GM23338 (cell line): Measurements from ENCODE around the gene USP31. TPM values are rescaled to one million over a fixed set of nuclear protein-coding genes. Genes with fewer than 3 reads are reported as not detected.

Experiments used
- ATAC-seq: fragments of 200-7000 bp; cut with Tn5 transposase; 3 replicates; pipeline ENCODE4 v1.9.1; 2020
- DNase-seq: peaks from one replicate; pipeline ENCODE4 v3.0.0-alpha.2; 2015; ENCODE audit warnings: low spot score
- H2AFZ ChIP-seq: fragments of 200-600 bp; sonication (generic); 2 replicates; pipeline ENCODE4 v1.8.0; 2016; ENCODE audit warnings: antibody characterized with exemption, mild to moderate bottlenecking, moderate library complexity
- H3F3A ChIP-seq: fragments of 200-600 bp; sonication (generic); replicated peaks from 2 replicates; pipeline ENCODE4 v1.8.0; 2017; ENCODE audit warnings: antibody characterized with exemption, mixed run types, low read depth
- H3K27ac ChIP-seq: fragments of 200-600 bp; sonication (generic); 2 replicates; pipeline ENCODE4 v1.6.1; 2016; ENCODE audit warnings: low read depth
- H3K27me3 ChIP-seq: fragments of 200-600 bp; sonication (generic); 2 replicates; pipeline ENCODE4 v1.8.0; 2016; ENCODE audit warnings: mild to moderate bottlenecking, mixed run types, moderate library complexity; ENCODE audit not compliant: insufficient read depth
- H3K36me3 ChIP-seq: fragments of 200-600 bp; sonication (generic); 2 replicates; pipeline ENCODE4 v1.8.0; 2016; ENCODE audit warnings: mild to moderate bottlenecking; ENCODE audit not compliant: insufficient read depth
- H3K4me1 ChIP-seq: fragments of 200-600 bp; sonication (generic); 2 replicates; pipeline ENCODE4 v1.8.0; 2016; ENCODE audit warnings: mild to moderate bottlenecking, moderate library complexity; ENCODE audit not compliant: insufficient read depth
- H3K4me2 ChIP-seq: fragments of 200-600 bp; sonication (generic); 2 replicates; pipeline ENCODE4 v1.7.1; 2017; ENCODE audit warnings: mixed run types
- H3K4me3 ChIP-seq: fragments of 200-600 bp; sonication (generic); 2 replicates; pipeline ENCODE4 v1.6.1; 2016; ENCODE audit warnings: mixed run types
- H3K79me2 ChIP-seq: fragments of 200-600 bp; sonication (generic); replicated peaks from 2 replicates; pipeline ENCODE4 v1.8.0; 2017; ENCODE audit warnings: mild to moderate bottlenecking; ENCODE audit not compliant: insufficient read depth
- H3K9me2 ChIP-seq: fragments of 200-600 bp; sonication (generic); 2 replicates; pipeline ENCODE4 v1.8.0; 2017; ENCODE audit not compliant: insufficient read depth
- H4K20me1 ChIP-seq: fragments of 200-600 bp; sonication (generic); replicated peaks from 2 replicates; pipeline ENCODE4 v1.8.0; 2017; ENCODE audit warnings: mild to moderate bottlenecking; ENCODE audit not compliant: insufficient read depth
- H3K27ac Mint-ChIP-seq: 2 replicates; pipeline ENCODE4 v1.8.0; 2020; ENCODE audit warnings: inconsistent platforms, mild to moderate bottlenecking, moderate library complexity, mixed read lengths
- H3K27me3 Mint-ChIP-seq: 3 replicates; pipeline ENCODE4 v1.8.0; 2022; ENCODE audit warnings: low read depth, mild to moderate bottlenecking, moderate library complexity, mixed read lengths, inconsistent platforms; ENCODE audit not compliant: insufficient read depth, poor library complexity
- H3K36me3 Mint-ChIP-seq: 3 replicates; pipeline ENCODE4 v1.8.0; 2021; ENCODE audit warnings: low read depth, mild to moderate bottlenecking, inconsistent platforms, moderate library complexity, mixed read lengths
- H3K4me1 Mint-ChIP-seq: 3 replicates; pipeline ENCODE4 v1.8.0; 2020; ENCODE audit warnings: mild to moderate bottlenecking, inconsistent platforms, mixed read lengths
- H3K4me3 Mint-ChIP-seq: 3 replicates; pipeline ENCODE4 v1.8.0; 2021; ENCODE audit warnings: moderate library complexity, mild to moderate bottlenecking, inconsistent platforms, mixed read lengths
- H3K9me3 Mint-ChIP-seq: 3 replicates; pipeline ENCODE4 v1.8.0; 2020; ENCODE audit warnings: moderate library complexity, mild to moderate bottlenecking, inconsistent platforms, mixed read lengths
- CREB1 ChIP-seq: fragments of 250-450 bp; sonication (Bioruptor Pico); IDR thresholded peaks from 2 replicates; pipeline ENCODE4 v1.5.0; 2020; ENCODE audit warnings: low read depth, mild to moderate bottlenecking, moderate library complexity
- CTCF ChIP-seq, 2 experiments: fragments of 200-600 bp in 1 of 2; sonication (generic) in 1 of 2; conservative IDR thresholded peaks; 2 replicates each; pipeline versions ENCODE4 v1.5.1 to v1.6.1; 2016 to 2017; ENCODE audit warnings: antibody characterized with exemption in 2 of 2, low read depth in 2 of 2, mild to moderate bottlenecking in 2 of 2, moderate library complexity in 1 of 2
- ETS1 ChIP-seq: IDR thresholded peaks from 2 replicates; pipeline ENCODE4 v1.6.1; 2016; ENCODE audit warnings: antibody characterized with exemption
- EZH2 ChIP-seq: fragments of 200-600 bp; sonication (generic); IDR thresholded peaks from one replicate; pipeline ENCODE4 v1.8.0; 2017; ENCODE audit warnings: antibody characterized with exemption, mild to moderate bottlenecking, low read depth; ENCODE audit not compliant: unreplicated experiment
- EZH2phosphoT487 ChIP-seq: fragments of 200-600 bp; sonication (generic); IDR thresholded peaks from one replicate; pipeline ENCODE4 v1.8.1; 2018; ENCODE audit warnings: antibody characterized with exemption; ENCODE audit not compliant: unreplicated experiment
- JUNB ChIP-seq: IDR thresholded peaks from one replicate; pipeline ENCODE4 v1.6.1; 2016; ENCODE audit warnings: antibody characterized with exemption; ENCODE audit not compliant: unreplicated experiment
- NANOG ChIP-seq: IDR thresholded peaks from 2 replicates; pipeline ENCODE4 v1.6.1; 2016; ENCODE audit warnings: antibody characterized with exemption, borderline replicate concordance
- POLR2AphosphoS5 ChIP-seq: IDR thresholded peaks from 2 replicates; pipeline ENCODE4 v1.6.1; 2016; ENCODE audit warnings: antibody characterized with exemption, low read depth
- REST ChIP-seq: IDR thresholded peaks from one replicate; pipeline ENCODE4 v1.6.1; 2018; ENCODE audit warnings: antibody characterized with exemption; ENCODE audit not compliant: unreplicated experiment
- STAT1 ChIP-seq: IDR thresholded peaks from one replicate; pipeline ENCODE4 v1.6.1; 2016; ENCODE audit warnings: antibody characterized with exemption; ENCODE audit not compliant: unreplicated experiment
- ZNF114 ChIP-seq: fragments of 250-450 bp; sonication (Bioruptor Pico); IDR thresholded peaks from 2 replicates; pipeline ENCODE4 v1.5.0; 2020; ENCODE audit warnings: mild to moderate bottlenecking, moderate library complexity
- ZNF331 ChIP-seq: fragments of 250-450 bp; sonication (Bioruptor Pico); IDR thresholded peaks from 2 replicates; pipeline ENCODE4 v1.5.0; 2020; ENCODE audit warnings: low read depth, mild to moderate bottlenecking, moderate library complexity
- ZNF462 ChIP-seq: fragments of 250-450 bp; sonication (Bioruptor Pico); IDR thresholded peaks from 2 replicates; pipeline ENCODE4 v1.5.0; 2020; ENCODE audit warnings: mild to moderate bottlenecking, moderate library complexity
- polyA plus RNA-seq: library from polyadenylated mRNA; unstranded; fragments of >200 nt; fragmentation: Nextera tagmentation; extraction: Ambion mirVana; gene quantifications from 2 replicates; pipeline ENCODE4 v1.2.1, GENCODE V29; 2016
- total RNA-seq: library from RNA; depleted of rRNA; stranded (reverse); fragments of >200 nt; shearing (Covaris generic); gene quantifications from 2 replicates; pipeline ENCODE4 v1.2.3, GENCODE V29; 2014

USP31 gene
- total and polyA plus RNA-seq, 2 experiments from 2014 or later = 4.3 to 17.9 TPM

- Histone ChIP-seq H3K79me2 (peaks cover 90% of the 10 kb centered on the region), H3K4me1 (peaks cover 24% of the 10 kb centered on the region), H3K27ac (no peak overlapping the region), H3K27me3 (no peaks in the 10 kb centered on the region), H3K36me3 (0 out of 2 replicates have a peak, but pooled peaks cover 1% of the 10 kb centered on the region), H4K20me1 (peaks cover 41% of the 10 kb centered on the region), H2AFZ (no peak overlapping the region), H3K4me3 (no peak overlapping the region), H3K9me2 (no peaks in the 10 kb centered on the region; the same call in 1 of the 2 replicates), H3F3A (no peaks in the 10 kb centered on the region), H3K4me2 (no peak overlapping the region)
- TF ChIP-seq ZNF462 (CRISPR knock-in tag) (no peak), JUNB (no peak), NANOG (no peak), CTCF (conservative IDR thresholded peaks at IDR 0.05; ENCODE audit: low read depth in 2 of 2) (no peak), EZH2phosphoT487 (no peak), REST (no peak), ZNF331 (CRISPR knock-in tag) (no peak), EZH2 (no peak), POLR2AphosphoS5 (no peak), ETS1 (no peak), ZNF114 (CRISPR knock-in tag) (no peak), CREB1 (no peak), STAT1 (no peak)
- ATAC-seq (no peak), DNase-seq (no peak)
- H3K9me3 Mint-ChIP-seq = no peaks in the 10 kb centered on the region
- H3K4me1 Mint-ChIP-seq = peaks cover 24% of the 10 kb centered on the region
- no peak overlapping the region for H3K4me3 Mint-ChIP-seq
- peaks cover 2% of the 10 kb centered on the region for H3K27me3 Mint-ChIP-seq
- H3K36me3 Mint-ChIP-seq = peaks cover 4% of the 10 kb centered on the region; the same call in 2 of the 3 replicates
- H3K27ac Mint-ChIP-seq = no peak overlapping the region
Measured at GRCh38 chr16:23114131-23114904, 34.9 kb downstream of the USP31 start.
